AG09319 (cell line): ENCODE measurements around the gene PLEKHA3.
"Not testable (repeated sequence)": the region's sequence is repeated elsewhere in the genome, so short reads cannot be mapped to it uniquely, and the experiment has no call there.

Experiments used
- DNase-seq: peaks from one replicate; pipeline ENCODE4 v3.0.0-alpha.2; 2010; ENCODE audit warnings: low read depth; ENCODE audit errors: extremely low read depth
- CTCF ChIP-seq: IDR thresholded peaks from 2 replicates; pipeline ENCODE4 v1.5.1; 2011; ENCODE audit warnings: low read depth, mild to moderate bottlenecking, inconsistent platforms, low read length, moderate library complexity

The PLEKHA3 gene

GRCh38 chr2:178450774-178451525 is 29.3 kb upstream of the PLEKHA3 start, which contains the start of the genes PJVK and PRKRA:
TSS of gene PJVK (plus strand) at chr2:178451378. CDS start at chr2:178453410, 2,032 bp downstream.
TSS of gene PRKRA (minus strand) at chr2:178451175. CDS start at chr2:178451030, 145 bp downstream.
- DNase-seq, result peak; percentile 96

GRCh38 chr2:178452334-178452733 is 27.9 kb upstream of the PLEKHA3 start:
- no peak for DNase-seq
- no peak for TF ChIP-seq CTCF

More at GRCh38 chr2:178450774-178451525, 29.3 kb upstream of the PLEKHA3 start, which contains the start of the genes PJVK and PRKRA:
- no peak for TF ChIP-seq CTCF

- no peak for DNase-seq
- no peak for TF ChIP-seq CTCF
These were observed 27.4 kb upstream of the PLEKHA3 start for GRCh38 chr2:178452870-178453269.

- DNase-seq, result no peak
- no peak for TF ChIP-seq CTCF
These were observed 24.3 kb upstream of the PLEKHA3 start for GRCh38 chr2:178455947-178456346.

GRCh38 chr2:178457390-178457886 is 22.8 kb upstream of the PLEKHA3 start:
- no peak for TF ChIP-seq CTCF
- DNase-seq, result no peak

- DNase-seq, result no peak
- no peak for TF ChIP-seq CTCF
These were observed 10.9 kb upstream of the PLEKHA3 start for GRCh38 chr2:178469219-178469849.

GRCh38 chr2:178471313-178471712 is 8.9 kb upstream of the PLEKHA3 start:
- DNase-seq, result not testable (repeated sequence)
